ENCODE measurements around the gene GJD3. TPM values are rescaled to one million over a fixed set of nuclear protein-coding genes. Genes with fewer than 3 reads are reported as not detected.
A peak's percentile ranks its signal among the peaks of the same experiment; 100 is the strongest.

Gene GJD3
- total and polyA plus RNA-seq, 2 of the 4 experiments (the other 2 are of a cell fraction), result 0.10 TPM; not detected in 1

DNA sequence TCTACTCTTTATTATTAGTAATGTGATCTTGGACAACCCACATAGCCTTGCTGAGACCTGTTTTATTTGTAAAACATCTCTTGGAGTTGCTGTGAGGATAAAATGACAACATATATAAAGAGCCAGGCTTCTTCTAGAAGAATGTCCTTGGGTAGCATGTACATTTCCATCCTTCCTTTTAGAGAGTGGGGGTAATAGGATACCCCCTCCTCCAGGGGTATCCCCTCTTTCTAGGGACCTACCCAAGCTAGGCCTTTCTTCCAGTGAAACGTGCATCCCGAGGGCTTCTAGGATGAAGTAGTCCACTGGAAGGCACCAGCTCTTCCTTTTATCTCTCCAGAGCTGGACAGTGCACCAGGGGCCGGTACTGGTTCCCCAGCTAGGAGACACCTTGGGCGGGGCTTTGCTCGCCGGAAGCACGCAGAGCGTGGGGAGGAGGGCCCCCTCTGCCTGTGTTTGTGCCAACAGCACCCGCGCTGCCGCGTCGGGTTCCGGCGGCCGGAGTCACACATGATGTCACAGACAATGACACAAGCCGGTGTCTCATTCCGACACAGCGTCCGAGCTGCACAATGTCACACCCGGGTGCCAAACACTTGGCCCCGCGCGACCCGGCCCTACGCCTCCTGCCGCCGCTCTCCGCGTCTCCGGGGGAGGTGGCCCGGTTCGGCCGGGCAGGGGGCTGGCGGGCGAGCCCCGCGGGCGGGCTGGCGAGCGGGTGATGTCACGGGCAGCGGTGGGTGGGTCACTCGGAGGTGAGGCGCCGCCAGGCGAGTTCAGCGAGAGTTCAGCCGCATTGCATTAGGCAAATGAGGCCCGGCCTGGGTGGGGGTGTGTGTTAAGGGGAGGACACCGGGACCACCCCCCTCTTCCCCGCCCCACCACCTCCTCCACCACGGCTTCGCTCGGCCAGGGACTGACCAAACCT is 23.4 kb downstream of the GJD3 start (continued):
- TF ChIP-seq RAD21 (IDR thresholded peaks at IDR 0.05; ENCODE audit: low read length), result peak; percentile 27
- TF ChIP-seq FOS (IDR thresholded peaks at IDR 0.05; ENCODE audit: low read depth, low read length), result peak; percentile 48
- TF ChIP-seq, protein P1, sequence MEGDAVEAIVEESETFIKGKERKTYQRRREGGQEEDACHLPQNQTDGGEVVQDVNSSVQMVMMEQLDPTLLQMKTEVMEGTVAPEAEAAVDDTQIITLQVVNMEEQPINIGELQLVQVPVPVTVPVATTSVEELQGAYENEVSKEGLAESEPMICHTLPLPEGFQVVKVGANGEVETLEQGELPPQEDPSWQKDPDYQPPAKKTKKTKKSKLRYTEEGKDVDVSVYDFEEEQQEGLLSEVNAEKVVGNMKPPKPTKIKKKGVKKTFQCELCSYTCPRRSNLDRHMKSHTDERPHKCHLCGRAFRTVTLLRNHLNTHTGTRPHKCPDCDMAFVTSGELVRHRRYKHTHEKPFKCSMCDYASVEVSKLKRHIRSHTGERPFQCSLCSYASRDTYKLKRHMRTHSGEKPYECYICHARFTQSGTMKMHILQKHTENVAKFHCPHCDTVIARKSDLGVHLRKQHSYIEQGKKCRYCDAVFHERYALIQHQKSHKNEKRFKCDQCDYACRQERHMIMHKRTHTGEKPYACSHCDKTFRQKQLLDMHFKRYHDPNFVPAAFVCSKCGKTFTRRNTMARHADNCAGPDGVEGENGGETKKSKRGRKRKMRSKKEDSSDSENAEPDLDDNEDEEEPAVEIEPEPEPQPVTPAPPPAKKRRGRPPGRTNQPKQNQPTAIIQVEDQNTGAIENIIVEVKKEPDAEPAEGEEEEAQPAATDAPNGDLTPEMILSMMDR (conservative IDR thresholded peaks at IDR 0.05; ENCODE audit: low read depth, low read length), result no peak
- TF ChIP-seq CEBPB (IDR thresholded peaks at IDR 0.05; ENCODE audit: low read depth, low read length), result 0 out of 2 replicates have a peak, but pooled peaks have one; percentile 19
- TF ChIP-seq RFX5 (IDR thresholded peaks at IDR 0.05; ENCODE audit: low read depth, low read length), result no peak
